ENCODE results near the gene KCNN3. TPM values are rescaled to one million over a fixed set of nuclear protein-coding genes. Genes with fewer than 3 reads are reported as not detected.

KCNN3 gene
- total RNA-seq, 6 donors from 2014 or later: 2.7 to 6.6 (median 3.7) TPM

GRCh38 chr1:154716011-154716410 lies 154.1 kb downstream of the KCNN3 start:
- ATAC-seq (ENCODE audit: low FRiP score in 2 of 2): peak in 1 of 2 donors; percentile 74
- Histone ChIP-seq H3K4me1 (peaks cover 0 to 13% (median 0%) of the 10 kb centered on the region in 4 donors), H3K4me3 (no peak overlapping the region), H3K36me3 (no peaks in the 10 kb centered on the region), H3K9me3 (no peaks in the 10 kb centered on the region), H3K27ac (no peak overlapping the region), H3K27me3 (no peaks in the 10 kb centered on the region)
- peak in 1 of 2 donors; percentile 40 for DNase-seq
- 52 to 66% methylated on average over 2 of the region's 2 CpGs for WGBS, 2 donors
- TF ChIP-seq, protein P1, sequence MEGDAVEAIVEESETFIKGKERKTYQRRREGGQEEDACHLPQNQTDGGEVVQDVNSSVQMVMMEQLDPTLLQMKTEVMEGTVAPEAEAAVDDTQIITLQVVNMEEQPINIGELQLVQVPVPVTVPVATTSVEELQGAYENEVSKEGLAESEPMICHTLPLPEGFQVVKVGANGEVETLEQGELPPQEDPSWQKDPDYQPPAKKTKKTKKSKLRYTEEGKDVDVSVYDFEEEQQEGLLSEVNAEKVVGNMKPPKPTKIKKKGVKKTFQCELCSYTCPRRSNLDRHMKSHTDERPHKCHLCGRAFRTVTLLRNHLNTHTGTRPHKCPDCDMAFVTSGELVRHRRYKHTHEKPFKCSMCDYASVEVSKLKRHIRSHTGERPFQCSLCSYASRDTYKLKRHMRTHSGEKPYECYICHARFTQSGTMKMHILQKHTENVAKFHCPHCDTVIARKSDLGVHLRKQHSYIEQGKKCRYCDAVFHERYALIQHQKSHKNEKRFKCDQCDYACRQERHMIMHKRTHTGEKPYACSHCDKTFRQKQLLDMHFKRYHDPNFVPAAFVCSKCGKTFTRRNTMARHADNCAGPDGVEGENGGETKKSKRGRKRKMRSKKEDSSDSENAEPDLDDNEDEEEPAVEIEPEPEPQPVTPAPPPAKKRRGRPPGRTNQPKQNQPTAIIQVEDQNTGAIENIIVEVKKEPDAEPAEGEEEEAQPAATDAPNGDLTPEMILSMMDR (IDR thresholded peaks at IDR 0.05): no peak
- peak in 1 of 4 donors; percentile 60 for TF ChIP-seq EP300 (IDR thresholded peaks at IDR 0.05)

DNA sequence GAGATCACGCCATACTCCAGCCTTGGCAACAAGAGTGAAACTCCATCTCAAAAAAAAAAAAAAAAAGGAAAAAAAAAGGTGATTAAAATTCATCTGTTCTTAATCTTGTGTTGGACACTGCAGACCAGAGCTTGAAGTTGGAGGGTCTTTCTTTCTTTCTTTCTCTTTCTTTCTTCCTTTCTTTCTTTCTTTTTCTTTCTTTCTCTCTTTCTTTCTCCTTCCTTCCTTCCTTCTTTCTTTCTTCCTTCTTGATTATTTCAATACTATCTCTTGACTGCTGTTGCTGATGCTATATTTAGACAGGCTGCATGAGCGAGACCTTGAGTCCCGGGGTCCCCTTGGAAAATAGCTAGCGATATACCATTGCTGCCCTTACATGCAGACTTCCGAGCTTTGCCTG lies 154.7 kb downstream of the KCNN3 start:
- no peak for ATAC-seq (ENCODE audit: low FRiP score in 2 of 2)
- no peak for TF ChIP-seq POLR2A (IDR thresholded peaks at IDR 0.05)
- TF ChIP-seq POLR2AphosphoS5 (IDR thresholded peaks at IDR 0.05): no peak
- TF ChIP-seq EP300 (IDR thresholded peaks at IDR 0.05): no peak
- TF ChIP-seq, protein P1 (IDR thresholded peaks at IDR 0.05): no peak
- Histone ChIP-seq H3K36me3 (no peaks in the 10 kb centered on the region), H3K4me3 (no peak overlapping the region), H3K27me3 (no peaks in the 10 kb centered on the region), H3K4me1 (peaks cover 0 to 13% (median 0%) of the 10 kb centered on the region in 4 donors), H3K9me3 (no peaks in the 10 kb centered on the region), H3K27ac (no peak overlapping the region)
- DNase-seq: no peak
- WGBS, 2 donors: 83 to 86% methylated on average over 5 of the region's 5 CpGs

DNA sequence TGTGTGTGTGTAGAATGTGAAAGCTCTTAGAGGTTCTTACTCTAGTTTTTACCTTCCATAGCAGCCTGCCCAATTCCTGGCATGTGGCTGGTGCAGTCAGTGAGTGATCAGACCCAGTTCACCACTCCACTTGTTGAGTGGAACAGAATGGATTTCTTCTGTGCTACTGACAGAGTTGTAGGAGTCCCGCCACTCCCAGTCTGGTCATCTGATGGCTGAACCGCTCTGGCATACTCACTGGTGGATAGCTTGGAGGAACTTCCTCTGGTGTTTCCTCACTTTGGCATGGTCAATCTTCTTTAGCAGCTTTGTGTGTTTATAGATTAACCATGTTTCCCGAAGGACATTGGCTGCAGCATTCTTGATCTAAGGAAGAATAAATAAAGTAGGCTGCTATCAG lies 155.4 kb downstream of the KCNN3 start:
- H3K27ac ChIP-seq: no peak overlapping the region
- no peaks in the 10 kb centered on the region for H3K27me3 ChIP-seq
- ATAC-seq (ENCODE audit: low FRiP score in 2 of 2) (peak; percentile 32 to 85), DNase-seq (peak in 1 of 2 donors; percentile 62)
- peaks cover 0 to 6% (median 0%) of the 10 kb centered on the region in 4 donors for H3K4me1 ChIP-seq
- WGBS, 2 donors: 44 to 67% methylated on average over 3 of the region's 3 CpGs
- no peaks in the 10 kb centered on the region for H3K9me3 ChIP-seq
- H3K4me3 ChIP-seq: no peak overlapping the region
- TF ChIP-seq POLR2A (IDR thresholded peaks at IDR 0.05): no peak
- no peak for TF ChIP-seq POLR2AphosphoS5 (IDR thresholded peaks at IDR 0.05)
- TF ChIP-seq, protein P1 (IDR thresholded peaks at IDR 0.05): no peak
- TF ChIP-seq EP300 (IDR thresholded peaks at IDR 0.05): no peak
- no peaks in the 10 kb centered on the region for H3K36me3 ChIP-seq

DNA sequence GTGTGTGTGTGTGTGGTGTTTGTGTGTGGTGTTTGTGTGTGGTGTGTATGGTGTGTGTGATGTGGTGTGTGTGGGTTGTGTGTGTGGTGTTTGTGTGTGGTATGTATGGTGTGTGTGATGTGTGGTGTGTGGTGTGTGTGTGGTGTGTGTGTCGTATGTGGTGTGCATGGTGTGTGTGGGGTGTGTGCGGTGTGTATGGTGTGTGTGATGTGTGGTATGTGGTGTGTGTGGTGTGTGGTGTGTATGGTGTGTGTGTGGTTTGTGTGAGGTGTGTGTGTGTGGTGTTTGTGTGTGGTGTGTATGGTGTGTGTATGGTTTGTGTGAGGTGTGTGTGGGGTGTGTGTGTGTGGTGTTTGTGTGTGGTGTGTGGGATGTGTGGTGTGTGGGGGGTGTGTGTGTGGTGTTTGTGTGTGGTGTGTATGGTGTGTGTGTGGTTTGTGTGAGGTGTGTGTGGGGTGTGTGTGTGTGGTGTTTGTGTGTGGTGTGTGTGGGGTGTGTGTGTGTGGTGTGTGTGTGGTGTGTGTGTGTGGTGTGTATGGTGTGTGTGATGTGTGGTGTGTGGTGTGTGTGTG lies 155.9 kb downstream of the KCNN3 start:
- peak in 1 of 2 donors; percentile 79 for ATAC-seq (ENCODE audit: low FRiP score in 2 of 2)
- DNase-seq: no peak
- peaks cover 0 to 4% (median 0%) of the 10 kb centered on the region in 4 donors for H3K4me1 ChIP-seq
- no peak overlapping the region for H3K27ac ChIP-seq
- H3K4me3 ChIP-seq: no peak overlapping the region
- WGBS, 2 donors: 79 to 84% methylated on average over 2 of the region's 2 CpGs
- no peaks in the 10 kb centered on the region for H3K27me3 ChIP-seq
- no peak for TF ChIP-seq POLR2A (IDR thresholded peaks at IDR 0.05)
- TF ChIP-seq, protein P1 (IDR thresholded peaks at IDR 0.05): no peak
- TF ChIP-seq POLR2AphosphoS5 (IDR thresholded peaks at IDR 0.05): no peak
- no peak for TF ChIP-seq EP300 (IDR thresholded peaks at IDR 0.05)
- H3K36me3 ChIP-seq: no peaks in the 10 kb centered on the region
- no peaks in the 10 kb centered on the region for H3K9me3 ChIP-seq

DNA sequence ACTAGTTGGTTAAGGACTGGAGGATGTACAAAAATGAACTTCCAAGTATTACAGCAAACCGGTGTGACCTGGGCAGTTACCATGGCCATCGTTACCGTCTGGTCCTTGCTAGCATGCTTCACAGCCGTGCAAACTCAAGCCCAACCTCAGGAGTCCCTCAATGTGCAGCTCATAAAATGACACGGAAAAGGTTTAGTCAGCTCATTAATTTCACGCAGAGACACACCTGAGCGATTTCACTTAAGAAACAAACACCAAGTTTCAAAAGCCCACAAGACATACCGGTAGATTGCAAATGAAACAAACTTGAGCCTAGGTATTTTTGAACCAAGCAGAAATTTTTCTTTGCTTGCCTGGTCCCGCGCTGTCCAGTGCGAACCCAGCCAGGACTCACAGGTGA lies 157.1 kb downstream of the KCNN3 start:
- DNase-seq: no peak
- WGBS, 2 donors: 91 to 95% methylated on average over 11 of the region's 11 CpGs
- TF ChIP-seq POLR2AphosphoS5 (IDR thresholded peaks at IDR 0.05) (no peak), POLR2A (IDR thresholded peaks at IDR 0.05) (no peak), EP300 (IDR thresholded peaks at IDR 0.05) (no peak)
- TF ChIP-seq, protein P1 (IDR thresholded peaks at IDR 0.05): no peak
- H3K27ac ChIP-seq: no peak overlapping the region
- H3K27me3 ChIP-seq: no peaks in the 10 kb centered on the region
- H3K36me3 ChIP-seq: no peaks in the 10 kb centered on the region
- no peak overlapping the region for H3K4me3 ChIP-seq
- no peaks in the 10 kb centered on the region for H3K9me3 ChIP-seq
- no peak for ATAC-seq (ENCODE audit: low FRiP score in 2 of 2)
- peaks cover 0 to 4% (median 0%) of the 10 kb centered on the region in 4 donors for H3K4me1 ChIP-seq
